ENCODE data around the gene CPHXL.

DNA sequence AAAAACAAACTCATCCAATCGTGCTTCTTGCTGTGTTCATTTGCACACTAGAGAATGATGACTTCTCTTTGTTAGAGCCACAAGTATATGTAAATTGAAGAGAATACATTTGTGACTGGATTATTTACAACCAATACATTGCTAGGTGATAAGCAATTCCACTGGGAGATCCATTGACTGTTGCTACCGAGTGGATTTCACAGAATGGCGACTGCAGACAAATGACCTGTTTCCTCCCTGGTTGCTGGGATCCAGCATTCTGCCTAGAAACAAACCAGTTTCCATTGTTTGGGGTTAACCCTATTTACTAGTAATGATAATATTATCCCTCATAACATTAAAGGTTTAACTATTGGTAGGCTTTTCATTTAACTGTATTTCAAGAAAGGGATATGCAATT lies 36.9 kb upstream of the CPHXL start:
- TF ChIP-seq, protein P1, sequence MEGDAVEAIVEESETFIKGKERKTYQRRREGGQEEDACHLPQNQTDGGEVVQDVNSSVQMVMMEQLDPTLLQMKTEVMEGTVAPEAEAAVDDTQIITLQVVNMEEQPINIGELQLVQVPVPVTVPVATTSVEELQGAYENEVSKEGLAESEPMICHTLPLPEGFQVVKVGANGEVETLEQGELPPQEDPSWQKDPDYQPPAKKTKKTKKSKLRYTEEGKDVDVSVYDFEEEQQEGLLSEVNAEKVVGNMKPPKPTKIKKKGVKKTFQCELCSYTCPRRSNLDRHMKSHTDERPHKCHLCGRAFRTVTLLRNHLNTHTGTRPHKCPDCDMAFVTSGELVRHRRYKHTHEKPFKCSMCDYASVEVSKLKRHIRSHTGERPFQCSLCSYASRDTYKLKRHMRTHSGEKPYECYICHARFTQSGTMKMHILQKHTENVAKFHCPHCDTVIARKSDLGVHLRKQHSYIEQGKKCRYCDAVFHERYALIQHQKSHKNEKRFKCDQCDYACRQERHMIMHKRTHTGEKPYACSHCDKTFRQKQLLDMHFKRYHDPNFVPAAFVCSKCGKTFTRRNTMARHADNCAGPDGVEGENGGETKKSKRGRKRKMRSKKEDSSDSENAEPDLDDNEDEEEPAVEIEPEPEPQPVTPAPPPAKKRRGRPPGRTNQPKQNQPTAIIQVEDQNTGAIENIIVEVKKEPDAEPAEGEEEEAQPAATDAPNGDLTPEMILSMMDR (IDR thresholded peaks at IDR 0.05 in 8 of 11, conservative IDR thresholded peaks at IDR 0.05 in 3 of 11): no peak
- TF ChIP-seq POLR2A (IDR thresholded peaks at IDR 0.05): no peak

Data from spleen (tissue), 7 donors.